HepG2 (cell line): ENCODE data around the gene CLEC16A. TPM values are rescaled to one million over a fixed set of nuclear protein-coding genes. Genes with fewer than 3 reads are reported as not detected.

ENCODE experiments used
- ARID4A ChIP-seq: sonication (generic); formaldehyde crosslinking; IDR thresholded peaks from 2 replicates; pipeline ENCODE4 v1.5.0; 2020; ENCODE audit warnings: mild to moderate bottlenecking, missing genetic modification reagents, borderline replicate concordance
- CBX5 ChIP-seq: sonication (generic); formaldehyde crosslinking; IDR thresholded peaks from 2 replicates; pipeline ENCODE4 v1.4.0; 2020; ENCODE audit warnings: missing genetic modification reagents, borderline replicate concordance
- CREM ChIP-seq, 2 experiments: sonication (generic) in 1 of 2; formaldehyde crosslinking in 1 of 2; IDR thresholded peaks; 2 replicates each; pipeline versions ENCODE4 v1.4.0 to v1.6.1; 2016 to 2020; ENCODE audit warnings: antibody characterized with exemption in 1 of 2, mild to moderate bottlenecking in 1 of 2, missing genetic modification reagents in 1 of 2
- DNMT1 ChIP-seq: sonication (generic); formaldehyde crosslinking; IDR thresholded peaks from 2 replicates; pipeline ENCODE4 v1.5.1; 2020; ENCODE audit warnings: mild to moderate bottlenecking, missing genetic modification reagents
- ELF3 ChIP-seq: IDR thresholded peaks from 2 replicates; pipeline ENCODE4 v1.6.1; 2016; ENCODE audit warnings: missing genetic modification reagents, missing compliant biosample characterization
- ESRRA ChIP-seq: sonication (generic); formaldehyde crosslinking; IDR thresholded peaks from 2 replicates; pipeline ENCODE4 v1.5.1; 2020; ENCODE audit warnings: mild to moderate bottlenecking, low read depth, missing genetic modification reagents
- FOXA1 ChIP-seq, 2 experiments: fragments of 450-650 bp in 1 of 2; sonication (generic) in 1 of 2; formaldehyde crosslinking in 1 of 2; IDR thresholded peaks; 2 replicates each; pipeline versions ENCODE4 v1.4.0 to v1.6.1; 2016 to 2020; ENCODE audit warnings: missing genetic modification reagents in 1 of 2
- KLF15 ChIP-seq: sonication (generic); formaldehyde crosslinking; IDR thresholded peaks from 2 replicates; pipeline ENCODE4 v1.8.1; 2023; ENCODE audit warnings: borderline replicate concordance, mild to moderate bottlenecking, inconsistent platforms, missing genetic modification reagents, mixed read lengths
- MIER3 ChIP-seq: IDR thresholded peaks from 2 replicates; pipeline ENCODE4 v1.6.1; 2016; ENCODE audit warnings: missing compliant biosample characterization, borderline replicate concordance
- MXD1 ChIP-seq: sonication (generic); formaldehyde crosslinking; IDR thresholded peaks from 2 replicates; pipeline ENCODE4 v1.4.0; 2020; ENCODE audit warnings: mild to moderate bottlenecking, missing genetic modification reagents
- MYPOP ChIP-seq: sonication (generic); formaldehyde crosslinking; IDR thresholded peaks from 2 replicates; pipeline ENCODE4 v1.8.1; 2023; ENCODE audit warnings: mild to moderate bottlenecking, moderate library complexity, missing genetic modification reagents
- ONECUT2 ChIP-seq: sonication (generic); formaldehyde crosslinking; IDR thresholded peaks from 2 replicates; pipeline ENCODE4 v1.4.0; 2020; ENCODE audit warnings: missing genetic modification reagents
- REL ChIP-seq: sonication (generic); formaldehyde crosslinking; conservative IDR thresholded peaks from 2 replicates; pipeline ENCODE4 v1.8.0; 2022; ENCODE audit warnings: mild to moderate bottlenecking, missing genetic modification reagents, moderate library complexity
- RFX5 ChIP-seq: IDR thresholded peaks from 2 replicates; pipeline ENCODE4 v1.6.1; 2011; ENCODE audit warnings: low read depth, low read length, improper control_type of control experiment
- SP5 ChIP-seq: IDR thresholded peaks from 2 replicates; pipeline ENCODE4 v1.6.1; 2016; ENCODE audit warnings: low read depth, borderline replicate concordance
- TBP ChIP-seq: sonication (generic); formaldehyde crosslinking; IDR thresholded peaks from 2 replicates; pipeline ENCODE4 v1.5.0; 2020; ENCODE audit warnings: missing genetic modification reagents
- TCF7L2 ChIP-seq: IDR thresholded peaks from 2 replicates; pipeline ENCODE4 v1.6.1; 2011; ENCODE audit warnings: mild to moderate bottlenecking, low read depth, low read length, moderate library complexity
- ZNF230 ChIP-seq: sonication (generic); formaldehyde crosslinking; IDR thresholded peaks from 2 replicates; pipeline ENCODE4 v1.4.0; 2020; ENCODE audit warnings: mild to moderate bottlenecking, missing genetic modification reagents
- ZNF317 ChIP-seq: sonication (generic); formaldehyde crosslinking; IDR thresholded peaks from 2 replicates; pipeline ENCODE4 v1.5.0; 2020; ENCODE audit warnings: mild to moderate bottlenecking, missing genetic modification reagents
- ZNF619 ChIP-seq: sonication (generic); formaldehyde crosslinking; IDR thresholded peaks from 2 replicates; pipeline ENCODE4 v1.4.0; 2020; ENCODE audit warnings: mild to moderate bottlenecking, missing genetic modification reagents
- ZNF772 ChIP-seq: sonication (generic); formaldehyde crosslinking; IDR thresholded peaks from 2 replicates; pipeline ENCODE4 v1.5.0; 2020; ENCODE audit warnings: mild to moderate bottlenecking, missing genetic modification reagents
- ZNF773 ChIP-seq: sonication (generic); formaldehyde crosslinking; IDR thresholded peaks from 2 replicates; pipeline ENCODE4 v1.4.0; 2020; ENCODE audit warnings: missing genetic modification reagents, borderline replicate concordance
- polyA plus RNA-seq, 8 experiments: library from polyadenylated mRNA; depleted of rRNA in 3 of 8; stranded (reverse) in 7 of 8; unstranded in 1 of 8; fragments of >200 nt; fragmentation: Illumina TruSeq in 4 of 8; extraction: Trizol in 4 of 8; gene quantifications; 2 replicates each; pipeline versions ENCODE4 v1.2.1 to v1.2.3, GENCODE V29; 2011 to 2016; ENCODE audit warnings: low read depth in 4 of 8, missing spikeins in 1 of 8, mixed read lengths in 1 of 8; ENCODE audit not compliant: insufficient read depth in 1 of 8
- total RNA-seq, 5 experiments: library from RNA; depleted of rRNA; stranded (reverse); fragments of >200 nt; fragmentation: Illumina TruSeq; extraction: Trizol; gene quantifications; 2 replicates each; pipeline ENCODE4 v1.2.3, GENCODE V29; 2016; ENCODE audit warnings: low read depth in 1 of 5
- TF ChIP-seq, protein P1 (sequence below): IDR thresholded peaks from 2 replicates; pipeline ENCODE4 v1.6.1; 2016; ENCODE audit warnings: missing compliant biosample characterization, missing genetic modification reagents, borderline replicate concordance

CLEC16A gene
- total and polyA plus RNA-seq, 2 of the 13 experiments (the other 11 are each of a cell fraction or from before 2014, with no cell fraction given) = 8.5 to 10.3 TPM

DNA sequence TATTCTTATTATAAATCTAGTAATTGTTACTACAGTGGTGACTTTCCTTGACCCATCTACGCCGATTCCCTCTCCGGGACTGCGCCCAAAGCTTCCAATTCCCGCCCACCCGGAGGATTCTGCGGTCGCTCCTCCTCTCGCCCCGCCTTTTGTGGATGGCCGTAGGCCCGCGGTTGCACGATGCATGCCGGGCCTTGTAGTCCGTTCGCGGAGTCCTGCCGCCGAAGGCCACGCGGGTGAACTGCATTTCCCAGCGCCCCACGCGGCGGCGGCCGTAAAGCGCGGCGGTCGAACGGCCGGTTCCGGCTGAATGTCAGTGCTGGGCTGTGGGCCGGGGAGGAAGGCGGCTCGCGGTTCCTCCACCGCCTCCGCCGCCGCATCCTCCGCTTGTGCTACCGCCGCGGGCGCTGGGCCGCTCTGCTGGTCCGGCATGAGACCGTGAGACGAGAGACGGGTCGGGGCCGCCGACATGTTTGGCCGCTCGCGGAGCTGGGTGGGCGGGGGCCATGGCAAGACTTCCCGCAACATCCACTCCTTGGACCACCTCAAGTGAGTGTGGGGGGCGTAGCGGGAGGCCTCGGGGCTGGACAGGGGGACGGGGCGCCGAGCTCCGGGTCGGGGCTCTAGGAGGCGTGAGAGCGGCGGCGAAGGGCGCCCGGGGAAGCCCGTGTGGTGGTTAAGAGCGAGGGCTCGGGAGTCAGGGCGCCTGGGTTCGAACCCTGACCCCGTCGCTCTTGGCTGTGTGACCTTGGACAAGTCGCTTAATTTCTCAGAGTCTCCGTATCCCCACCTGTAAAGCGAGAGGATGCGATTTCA, at the start of gene CLEC16A (continued):
- peak; percentile 87 for TF ChIP-seq MYPOP
- TF ChIP-seq TCF7L2 = no peak
- peak; percentile 46; the same call in 1 of the 2 replicates for TF ChIP-seq KLF15
- TF ChIP-seq ONECUT2 (CRISPR knock-in tag) = no peak
- TF ChIP-seq ARID4A = peak; percentile 100
- TF ChIP-seq TBP (CRISPR knock-in tag) = peak; percentile 100
- TF ChIP-seq RFX5 = no peak
- TF ChIP-seq DNMT1 (CRISPR knock-in tag) = peak; percentile 99
- TF ChIP-seq ELF3 (CRISPR knock-in tag) = peak; percentile 97
- peak; percentile 73; the same call in 1 of the 2 replicates for TF ChIP-seq MXD1
- TF ChIP-seq FOXA1 (IDR thresholded peaks at IDR 0.05) = no peak
- peak; percentile 37; the same call in 1 of the 2 replicates for TF ChIP-seq FOXA1 (CRISPR knock-in tag; IDR thresholded peaks at IDR 0.05)
- TF ChIP-seq ZNF619 = peak; percentile 99
- TF ChIP-seq CBX5 (CRISPR knock-in tag) = peak; percentile 98
- TF ChIP-seq, protein P1, sequence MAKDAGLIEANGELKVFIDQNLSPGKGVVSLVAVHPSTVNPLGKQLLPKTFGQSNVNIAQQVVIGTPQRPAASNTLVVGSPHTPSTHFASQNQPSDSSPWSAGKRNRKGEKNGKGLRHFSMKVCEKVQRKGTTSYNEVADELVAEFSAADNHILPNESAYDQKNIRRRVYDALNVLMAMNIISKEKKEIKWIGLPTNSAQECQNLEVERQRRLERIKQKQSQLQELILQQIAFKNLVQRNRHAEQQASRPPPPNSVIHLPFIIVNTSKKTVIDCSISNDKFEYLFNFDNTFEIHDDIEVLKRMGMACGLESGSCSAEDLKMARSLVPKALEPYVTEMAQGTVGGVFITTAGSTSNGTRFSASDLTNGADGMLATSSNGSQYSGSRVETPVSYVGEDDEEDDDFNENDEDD (CRISPR knock-in tag) = peak; percentile 95
- peak; percentile 99 for TF ChIP-seq CREM (IDR thresholded peaks at IDR 0.05)
- peak; percentile 9; the same call in 1 of the 2 replicates for TF ChIP-seq CREM (CRISPR knock-in tag; IDR thresholded peaks at IDR 0.05)
- TF ChIP-seq ZNF772 = peak; percentile 98
- peak; percentile 96; the same call in 1 of the 2 replicates for TF ChIP-seq ZNF230 (CRISPR knock-in tag)
- peak; percentile 85 for TF ChIP-seq SP5
- no peak for TF ChIP-seq REL (CRISPR knock-in tag)
- TF ChIP-seq ESRRA (CRISPR knock-in tag) = no peak; the same call in none of the 2 replicates
- TF ChIP-seq ZNF773 = 0 out of 2 replicates have a peak, but pooled peaks have one; percentile 67
- TF ChIP-seq MIER3 (CRISPR knock-in tag) = peak; percentile 100
- TF ChIP-seq ZNF317 (CRISPR knock-in tag) = 0 out of 2 replicates have a peak, but pooled peaks have one; percentile 34
